Smooth muscle cell (in vitro differentiated cells): ENCODE measurements around the gene CDH22. TPM values are rescaled to one million over a fixed set of nuclear protein-coding genes. Genes with fewer than 3 reads are reported as not detected.

Experiments used
- DNase-seq: peaks from one replicate; lab custom pipeline; 2025; ENCODE audit not compliant: unreplicated experiment; lab: John Stamatoyannopoulos, UW
- H2AFZ ChIP-seq: fragments of 200-600 bp; sonication (generic); 2 replicates; pipeline ENCODE4 v1.6.0; 2016; ENCODE audit warnings: antibody characterized with exemption, low read depth, mild to moderate bottlenecking
- H3F3A ChIP-seq: fragments of 200-600 bp; sonication (generic); 2 replicates; pipeline ENCODE4 v1.6.0; 2017; ENCODE audit warnings: antibody characterized with exemption, low read depth
- H3K27ac ChIP-seq: fragments of 200-600 bp; sonication (generic); 2 replicates; pipeline ENCODE4 v1.5.1; 2016; ENCODE audit warnings: low read depth, mild to moderate bottlenecking
- H3K27me3 ChIP-seq: fragments of 200-600 bp; sonication (generic); 2 replicates; pipeline ENCODE4 v1.6.1; 2016; ENCODE audit warnings: low read depth, mild to moderate bottlenecking
- H3K36me3 ChIP-seq: fragments of 200-600 bp; sonication (generic); 2 replicates; pipeline ENCODE4 v1.5.1; 2016; ENCODE audit warnings: low read depth
- H3K4me1 ChIP-seq: fragments of 200-600 bp; sonication (generic); 2 replicates; pipeline ENCODE4 v1.5.1; 2016; ENCODE audit warnings: low read depth
- H3K4me2 ChIP-seq: fragments of 200-600 bp; sonication (generic); 2 replicates; pipeline ENCODE4 v1.6.0; 2016; ENCODE audit warnings: mild to moderate bottlenecking
- H3K4me3 ChIP-seq: fragments of 200-600 bp; sonication (generic); 2 replicates; pipeline ENCODE4 v1.5.1; 2016; ENCODE audit warnings: mild to moderate bottlenecking
- H3K79me2 ChIP-seq: fragments of 200-600 bp; sonication (generic); 2 replicates; pipeline ENCODE4 v1.6.0; 2016; ENCODE audit warnings: low read depth, mild to moderate bottlenecking
- H3K9ac ChIP-seq: fragments of 200-600 bp; sonication (generic); 2 replicates; pipeline ENCODE4 v1.6.0; 2016; ENCODE audit warnings: low read depth
- H3K9me3 ChIP-seq: fragments of 200-600 bp; sonication (generic); replicated peaks from 2 replicates; pipeline ENCODE4 v1.5.1; 2016; ENCODE audit warnings: low read depth
- H4K20me1 ChIP-seq: fragments of 200-600 bp; sonication (generic); 2 replicates; pipeline ENCODE4 v1.6.0; 2016; ENCODE audit warnings: low read depth
- CTCF ChIP-seq: fragments of 200-600 bp; sonication (generic); IDR thresholded peaks from 2 replicates; pipeline ENCODE4 v1.5.1; 2017; ENCODE audit warnings: borderline replicate concordance, mild to moderate bottlenecking, antibody characterized with exemption; ENCODE audit not compliant: insufficient read depth, poor library complexity, severe bottlenecking
- WGBS: methylation state at CpG from one replicate; pipeline ENCODE4 v1.1.7; 2016; ENCODE audit warnings: low lambda C conversion rate; 5-methylcytosine and 5-hydroxymethylcytosine counted together
- polyA plus RNA-seq: library from polyadenylated mRNA; unstranded; fragments of >200 nt; fragmentation: Nextera tagmentation; extraction: Ambion mirVana; gene quantifications from 2 replicates; pipeline ENCODE4 v1.2.1, GENCODE V29; 2016
- total RNA-seq: library from RNA; depleted of rRNA; stranded (reverse); fragments of >200 nt; gene quantifications from 2 replicates; pipeline ENCODE4 v1.2.3, GENCODE V29; 2014

The CDH22 gene
- total and polyA plus RNA-seq, 2 experiments from 2014 or later: not detected

- H2AFZ ChIP-seq: no peak overlapping the region
- WGBS: 79% methylated on average over 11 of the region's 11 CpGs
- H3K4me1 ChIP-seq: peaks cover 6% of the 10 kb centered on the region
- H3K27ac ChIP-seq: no peak overlapping the region
- no peak for TF ChIP-seq CTCF
- H3K4me3 ChIP-seq: no peak overlapping the region
- no peak overlapping the region for H3K4me2 ChIP-seq
- no peak for DNase-seq
- peaks cover 68% of the 10 kb centered on the region for H3K27me3 ChIP-seq
- no peak overlapping the region for H3K9ac ChIP-seq
- no peaks in the 10 kb centered on the region for H3K79me2 ChIP-seq
- no peaks in the 10 kb centered on the region for H3F3A ChIP-seq
- no peaks in the 10 kb centered on the region for H3K9me3 ChIP-seq
- no peaks in the 10 kb centered on the region for H4K20me1 ChIP-seq
- no peaks in the 10 kb centered on the region for H3K36me3 ChIP-seq
Observed at GRCh38 chr20:46303176-46303956, 4.9 kb downstream of the CDH22 start.

GRCh38 chr20:46302106-46302505 is 6.2 kb downstream of the CDH22 start:
- 84% methylated on average over 5 of the region's 5 CpGs for WGBS
- Histone ChIP-seq H3K27ac (no peak overlapping the region), H3K4me1 (no peaks in the 10 kb centered on the region), H3K36me3 (no peaks in the 10 kb centered on the region), H2AFZ (no peak overlapping the region), H3F3A (no peaks in the 10 kb centered on the region), H4K20me1 (no peaks in the 10 kb centered on the region), H3K9me3 (no peaks in the 10 kb centered on the region), H3K79me2 (no peaks in the 10 kb centered on the region), H3K27me3 (peaks cover 65% of the 10 kb centered on the region), H3K4me3 (no peak overlapping the region), H3K9ac (no peak overlapping the region), H3K4me2 (no peak overlapping the region)
- no peak for TF ChIP-seq CTCF
- no peak for DNase-seq

GRCh38 chr20:46300281-46300680 is 8.0 kb downstream of the CDH22 start:
- Histone ChIP-seq H2AFZ (no peak overlapping the region), H3K9me3 (no peaks in the 10 kb centered on the region), H3K4me2 (no peak overlapping the region), H3K9ac (no peak overlapping the region), H3F3A (no peaks in the 10 kb centered on the region), H3K27me3 (peaks cover 64% of the 10 kb centered on the region), H3K79me2 (no peaks in the 10 kb centered on the region), H3K4me3 (no peak overlapping the region), H3K36me3 (no peaks in the 10 kb centered on the region), H3K4me1 (no peaks in the 10 kb centered on the region), H4K20me1 (no peaks in the 10 kb centered on the region), H3K27ac (no peak overlapping the region)
- 82% methylated on average over 12 of the region's 12 CpGs for WGBS
- DNase-seq: no peak
- no peak for TF ChIP-seq CTCF

- H3K27me3 ChIP-seq: peaks cover 63% of the 10 kb centered on the region
- 78% methylated on average over 7 of the region's 7 CpGs for WGBS
- H3K4me1 ChIP-seq: no peaks in the 10 kb centered on the region
- no peaks in the 10 kb centered on the region for H4K20me1 ChIP-seq
- H2AFZ ChIP-seq: no peak overlapping the region
- no peak overlapping the region for H3K4me2 ChIP-seq
- no peaks in the 10 kb centered on the region for H3K9me3 ChIP-seq
- H3F3A ChIP-seq: no peaks in the 10 kb centered on the region
- H3K27ac ChIP-seq: no peak overlapping the region
- H3K79me2 ChIP-seq: no peaks in the 10 kb centered on the region
- H3K36me3 ChIP-seq: no peaks in the 10 kb centered on the region
- H3K4me3 ChIP-seq: no peak overlapping the region
- TF ChIP-seq CTCF: no peak
- DNase-seq: no peak
- H3K9ac ChIP-seq: no peak overlapping the region
Observed at GRCh38 chr20:46299078-46299477, 9.2 kb downstream of the CDH22 start.
